HepG2 (cell line): ENCODE results near the gene LCN12. TPM values are rescaled to one million over a fixed set of nuclear protein-coding genes. Genes with fewer than 3 reads are reported as not detected.

Source experiments
- AKAP8 ChIP-seq: sonication (generic); formaldehyde crosslinking; IDR thresholded peaks from 2 replicates; pipeline ENCODE4 v1.5.1; 2020; ENCODE audit warnings: mild to moderate bottlenecking, missing genetic modification reagents
- BCL6 ChIP-seq: IDR thresholded peaks from 2 replicates; pipeline ENCODE4 v1.6.1; 2016; ENCODE audit warnings: missing genetic modification reagents, missing compliant biosample characterization
- GMEB2 ChIP-seq: IDR thresholded peaks from 2 replicates; pipeline ENCODE4 v1.6.1; 2016; ENCODE audit warnings: missing biosample characterization, missing genetic modification reagents, low read depth
- GTF3A ChIP-seq: sonication (generic); formaldehyde crosslinking; conservative IDR thresholded peaks from 2 replicates; pipeline ENCODE4 v1.4.0; 2020; ENCODE audit warnings: mild to moderate bottlenecking, missing genetic modification reagents
- HNRNPL ChIP-seq: fragments of 200-400 bp; formaldehyde crosslinking; IDR thresholded peaks from 2 replicates; pipeline ENCODE4 v1.6.1; 2017; ENCODE audit warnings: mild to moderate bottlenecking, low read depth, low read length
- PCBP1 ChIP-seq: fragments of 200-400 bp; formaldehyde crosslinking; IDR thresholded peaks from 2 replicates; pipeline ENCODE4 v1.6.1; 2017; ENCODE audit warnings: mild to moderate bottlenecking, low read depth, low read length, borderline replicate concordance
- SMAD9 ChIP-seq: sonication (generic); formaldehyde crosslinking; IDR thresholded peaks from 2 replicates; pipeline ENCODE4 v1.5.1; 2020; ENCODE audit warnings: mild to moderate bottlenecking, missing genetic modification reagents
- SP5 ChIP-seq: IDR thresholded peaks from 2 replicates; pipeline ENCODE4 v1.6.1; 2016; ENCODE audit warnings: low read depth, borderline replicate concordance
- SRF ChIP-seq: IDR thresholded peaks from 2 replicates; pipeline ENCODE4 v1.6.1; 2011; ENCODE audit warnings: mild to moderate bottlenecking, low read depth, low read length, moderate library complexity
- TEAD3 ChIP-seq: optimal IDR thresholded peaks from 2 replicates; pipeline ENCODE3; 2016; ENCODE audit warnings: borderline replicate concordance
- THAP11 ChIP-seq: IDR thresholded peaks from 2 replicates; pipeline ENCODE4 v1.6.1; 2016; ENCODE audit warnings: missing biosample characterization, missing genetic modification reagents
- ZFP41 ChIP-seq: sonication (generic); formaldehyde crosslinking; IDR thresholded peaks from 2 replicates; pipeline ENCODE4 v1.4.0; 2020; ENCODE audit warnings: mild to moderate bottlenecking, missing genetic modification reagents, borderline replicate concordance
- ZKSCAN1 ChIP-seq: fragments of 150-350 bp; IDR thresholded peaks from 2 replicates; pipeline ENCODE4 v1.6.1; 2014; ENCODE audit warnings: low read length
- ZNF331 ChIP-seq: sonication (generic); formaldehyde crosslinking; IDR thresholded peaks from 2 replicates; pipeline ENCODE4 v1.4.0; 2020; ENCODE audit warnings: missing genetic modification reagents
- ZNF510 ChIP-seq: sonication (generic); formaldehyde crosslinking; IDR thresholded peaks from 2 replicates; pipeline ENCODE4 v1.4.0; 2020; ENCODE audit warnings: low read depth, mild to moderate bottlenecking, missing genetic modification reagents
- ZNF674 ChIP-seq: sonication (generic); formaldehyde crosslinking; IDR thresholded peaks from 2 replicates; pipeline ENCODE4 v1.5.0; 2020; ENCODE audit warnings: low read depth, mild to moderate bottlenecking, missing genetic modification reagents
- ZNF766 ChIP-seq: sonication (generic); formaldehyde crosslinking; IDR thresholded peaks from 2 replicates; pipeline ENCODE4 v1.5.0; 2020; ENCODE audit warnings: missing genetic modification reagents, borderline replicate concordance
- polyA plus RNA-seq, 8 experiments: library from polyadenylated mRNA; depleted of rRNA in 3 of 8; stranded (reverse) in 7 of 8; unstranded in 1 of 8; fragments of >200 nt; fragmentation: Illumina TruSeq in 4 of 8; extraction: Trizol in 4 of 8; gene quantifications; 2 replicates each; pipeline versions ENCODE4 v1.2.1 to v1.2.3, GENCODE V29; 2011 to 2016; ENCODE audit warnings: low read depth in 4 of 8, missing spikeins in 1 of 8, mixed read lengths in 1 of 8; ENCODE audit not compliant: insufficient read depth in 1 of 8
- total RNA-seq, 5 experiments: library from RNA; depleted of rRNA; stranded (reverse); fragments of >200 nt; fragmentation: Illumina TruSeq; extraction: Trizol; gene quantifications; 2 replicates each; pipeline ENCODE4 v1.2.3, GENCODE V29; 2016; ENCODE audit warnings: low read depth in 1 of 5
- TF ChIP-seq, protein P1 (sequence below): sonication (generic); formaldehyde crosslinking; IDR thresholded peaks from 2 replicates; pipeline ENCODE4 v1.9.0; 2021; ENCODE audit warnings: mild to moderate bottlenecking, missing genetic modification reagents
- TF ChIP-seq, protein P2 (sequence below): sonication (generic); formaldehyde crosslinking; IDR thresholded peaks from 2 replicates; pipeline ENCODE4 v1.4.0; 2020; ENCODE audit warnings: missing genetic modification reagents, mild to moderate bottlenecking, borderline replicate concordance

Gene LCN12
- total and polyA plus RNA-seq, 2 of the 13 experiments (the other 11 are each of a cell fraction or from before 2014, with no cell fraction given), result 3.4 to 6.9 TPM

- TF ChIP-seq, protein P1, sequence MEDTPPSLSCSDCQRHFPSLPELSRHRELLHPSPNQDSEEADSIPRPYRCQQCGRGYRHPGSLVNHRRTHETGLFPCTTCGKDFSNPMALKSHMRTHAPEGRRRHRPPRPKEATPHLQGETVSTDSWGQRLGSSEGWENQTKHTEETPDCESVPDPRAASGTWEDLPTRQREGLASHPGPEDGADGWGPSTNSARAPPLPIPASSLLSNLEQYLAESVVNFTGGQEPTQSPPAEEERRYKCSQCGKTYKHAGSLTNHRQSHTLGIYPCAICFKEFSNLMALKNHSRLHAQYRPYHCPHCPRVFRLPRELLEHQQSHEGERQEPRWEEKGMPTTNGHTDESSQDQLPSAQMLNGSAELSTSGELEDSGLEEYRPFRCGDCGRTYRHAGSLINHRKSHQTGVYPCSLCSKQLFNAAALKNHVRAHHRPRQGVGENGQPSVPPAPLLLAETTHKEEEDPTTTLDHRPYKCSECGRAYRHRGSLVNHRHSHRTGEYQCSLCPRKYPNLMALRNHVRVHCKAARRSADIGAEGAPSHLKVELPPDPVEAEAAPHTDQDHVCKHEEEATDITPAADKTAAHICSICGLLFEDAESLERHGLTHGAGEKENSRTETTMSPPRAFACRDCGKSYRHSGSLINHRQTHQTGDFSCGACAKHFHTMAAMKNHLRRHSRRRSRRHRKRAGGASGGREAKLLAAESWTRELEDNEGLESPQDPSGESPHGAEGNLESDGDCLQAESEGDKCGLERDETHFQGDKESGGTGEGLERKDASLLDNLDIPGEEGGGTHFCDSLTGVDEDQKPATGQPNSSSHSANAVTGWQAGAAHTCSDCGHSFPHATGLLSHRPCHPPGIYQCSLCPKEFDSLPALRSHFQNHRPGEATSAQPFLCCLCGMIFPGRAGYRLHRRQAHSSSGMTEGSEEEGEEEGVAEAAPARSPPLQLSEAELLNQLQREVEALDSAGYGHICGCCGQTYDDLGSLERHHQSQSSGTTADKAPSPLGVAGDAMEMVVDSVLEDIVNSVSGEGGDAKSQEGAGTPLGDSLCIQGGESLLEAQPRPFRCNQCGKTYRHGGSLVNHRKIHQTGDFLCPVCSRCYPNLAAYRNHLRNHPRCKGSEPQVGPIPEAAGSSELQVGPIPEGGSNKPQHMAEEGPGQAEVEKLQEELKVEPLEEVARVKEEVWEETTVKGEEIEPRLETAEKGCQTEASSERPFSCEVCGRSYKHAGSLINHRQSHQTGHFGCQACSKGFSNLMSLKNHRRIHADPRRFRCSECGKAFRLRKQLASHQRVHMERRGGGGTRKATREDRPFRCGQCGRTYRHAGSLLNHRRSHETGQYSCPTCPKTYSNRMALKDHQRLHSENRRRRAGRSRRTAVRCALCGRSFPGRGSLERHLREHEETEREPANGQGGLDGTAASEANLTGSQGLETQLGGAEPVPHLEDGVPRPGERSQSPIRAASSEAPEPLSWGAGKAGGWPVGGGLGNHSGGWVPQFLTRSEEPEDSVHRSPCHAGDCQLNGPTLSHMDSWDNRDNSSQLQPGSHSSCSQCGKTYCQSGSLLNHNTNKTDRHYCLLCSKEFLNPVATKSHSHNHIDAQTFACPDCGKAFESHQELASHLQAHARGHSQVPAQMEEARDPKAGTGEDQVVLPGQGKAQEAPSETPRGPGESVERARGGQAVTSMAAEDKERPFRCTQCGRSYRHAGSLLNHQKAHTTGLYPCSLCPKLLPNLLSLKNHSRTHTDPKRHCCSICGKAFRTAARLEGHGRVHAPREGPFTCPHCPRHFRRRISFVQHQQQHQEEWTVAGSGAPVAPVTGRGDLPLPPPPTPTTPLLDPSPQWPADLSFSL, result no peak
- TF ChIP-seq THAP11 (CRISPR knock-in tag) (no peak; the same call in none of the 2 replicates), ZNF766 (CRISPR knock-in tag) (0 out of 2 replicates have a peak, but pooled peaks have one; percentile 14), TEAD3 (CRISPR knock-in tag) (no peak), BCL6 (CRISPR knock-in tag) (no peak), AKAP8 (CRISPR knock-in tag) (no peak), PCBP1 (no peak), ZFP41 (CRISPR knock-in tag) (no peak), ZNF674 (CRISPR knock-in tag) (no peak), ZNF510 (CRISPR knock-in tag) (no peak), SRF (no peak), ZKSCAN1 (no peak), GMEB2 (CRISPR knock-in tag) (no peak), GTF3A (CRISPR knock-in tag) (no peak), SP5 (CRISPR knock-in tag) (no peak), SMAD9 (CRISPR knock-in tag) (no peak), HNRNPL (peak; percentile 70; the same call in 1 of the 2 replicates), ZNF331 (CRISPR knock-in tag) (0 out of 2 replicates have a peak, but pooled peaks have one; percentile 24)
- TF ChIP-seq, protein P2, sequence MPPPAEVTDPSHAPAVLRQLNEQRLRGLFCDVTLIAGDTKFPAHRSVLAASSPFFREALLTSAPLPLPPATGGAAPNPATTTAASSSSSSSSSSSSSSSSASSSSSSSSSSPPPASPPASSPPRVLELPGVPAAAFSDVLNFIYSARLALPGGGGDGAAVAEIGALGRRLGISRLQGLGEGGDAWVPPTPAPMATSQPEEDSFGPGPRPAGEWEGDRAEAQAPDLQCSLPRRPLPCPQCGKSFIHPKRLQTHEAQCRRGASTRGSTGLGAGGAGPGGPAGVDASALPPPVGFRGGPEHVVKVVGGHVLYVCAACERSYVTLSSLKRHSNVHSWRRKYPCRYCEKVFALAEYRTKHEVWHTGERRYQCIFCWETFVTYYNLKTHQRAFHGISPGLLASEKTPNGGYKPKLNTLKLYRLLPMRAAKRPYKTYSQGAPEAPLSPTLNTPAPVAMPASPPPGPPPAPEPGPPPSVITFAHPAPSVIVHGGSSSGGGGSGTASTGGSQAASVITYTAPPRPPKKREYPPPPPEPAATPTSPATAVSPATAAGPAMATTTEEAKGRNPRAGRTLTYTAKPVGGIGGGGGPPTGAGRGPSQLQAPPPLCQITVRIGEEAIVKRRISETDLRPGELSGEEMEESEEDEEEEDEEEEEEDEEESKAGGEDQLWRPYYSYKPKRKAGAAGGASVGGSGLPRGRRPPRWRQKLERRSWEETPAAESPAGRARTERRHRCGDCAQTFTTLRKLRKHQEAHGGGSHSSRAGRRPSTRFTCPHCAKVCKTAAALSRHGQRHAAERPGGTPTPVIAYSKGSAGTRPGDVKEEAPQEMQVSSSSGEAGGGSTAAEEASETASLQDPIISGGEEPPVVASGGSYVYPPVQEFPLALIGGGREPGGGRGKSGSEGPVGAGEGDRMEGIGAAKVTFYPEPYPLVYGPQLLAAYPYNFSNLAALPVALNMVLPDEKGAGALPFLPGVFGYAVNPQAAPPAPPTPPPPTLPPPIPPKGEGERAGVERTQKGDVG (CRISPR knock-in tag), result no peak
Observed at GRCh38 chr9:136947955-136948510, 4.0 kb upstream of the LCN12 start (continued).
